IPS-18c (cell line): ENCODE measurements around the gene M6PR.

Source experiments
- H3K4me3 ChIP-seq: 2 replicates; pipeline ENCODE4 v1.7.0; 2013; ENCODE audit warnings: low read depth, mild to moderate bottlenecking, low read length, moderate library complexity; ENCODE audit not compliant: insufficient read depth
- H3K9me3 ChIP-seq: one replicate; pipeline ENCODE4 v1.6.1; 2013; ENCODE audit warnings: mild to moderate bottlenecking, low read length, moderate library complexity; ENCODE audit not compliant: control insufficient read depth, insufficient read depth

Gene M6PR

GRCh38 chr12:8949342-8950220 lies at the start of gene M6PR:
Gene M6PR, minus strand, starts transcription at chr12:8949645. Its CDS starts 3,241 bp downstream, at chr12:8946404.
- Histone ChIP-seq H3K9me3 (no peaks in the 10 kb centered on the region), H3K4me3 (peak within 1 kb of the TSS; percentile 83)

- Histone ChIP-seq H3K9me3 (no peaks in the 10 kb centered on the region), H3K4me3 (no peak overlapping the region)
Measured at GRCh38 chr12:8996682-8997405, 47.4 kb upstream of the M6PR start.

- H3K4me3 ChIP-seq, result no peak overlapping the region
- no peaks in the 10 kb centered on the region for H3K9me3 ChIP-seq
Measured at GRCh38 chr12:8995021-8995775, 45.8 kb upstream of the M6PR start.

GRCh38 chr12:8993827-8994226 lies 44.4 kb upstream of the M6PR start:
- H3K9me3 ChIP-seq, result no peaks in the 10 kb centered on the region
- H3K4me3 ChIP-seq, result no peak overlapping the region

GRCh38 chr12:8991371-8992345 lies 42.2 kb upstream of the M6PR start:
- no peak overlapping the region for H3K4me3 ChIP-seq
- peaks cover 2% of the 10 kb centered on the region for H3K9me3 ChIP-seq

GRCh38 chr12:8989413-8989812 lies 40.0 kb upstream of the M6PR start, which contains the start of gene KLRG1:
Gene KLRG1, plus strand, starts transcription at chr12:8989546. Its CDS starts 90 bp downstream, at chr12:8989636.
- peaks cover 2% of the 10 kb centered on the region for H3K9me3 ChIP-seq
- H3K4me3 ChIP-seq, result no peak within 1 kb of the TSS

GRCh38 chr12:8987685-8988084 lies 38.2 kb upstream of the M6PR start:
- H3K9me3 ChIP-seq, result peaks cover 2% of the 10 kb centered on the region

GRCh38 chr12:8987163-8987562 lies 37.7 kb upstream of the M6PR start:
- Histone ChIP-seq H3K9me3 (peaks cover 2% of the 10 kb centered on the region), H3K4me3 (no peak overlapping the region)

More at GRCh38 chr12:8987685-8988084, 38.2 kb upstream of the M6PR start:
- no peak overlapping the region for H3K4me3 ChIP-seq

- H3K4me3 ChIP-seq, result no peak overlapping the region
- H3K9me3 ChIP-seq, result peaks cover 2% of the 10 kb centered on the region
Measured at GRCh38 chr12:8985213-8985754, 35.8 kb upstream of the M6PR start.

- H3K4me3 ChIP-seq, result no peak overlapping the region
- H3K9me3 ChIP-seq, result no peaks in the 10 kb centered on the region
Measured at GRCh38 chr12:8980137-8980536, 30.7 kb upstream of the M6PR start.

GRCh38 chr12:8970432-8970831 lies 21.0 kb upstream of the M6PR start:
- no peak overlapping the region for H3K4me3 ChIP-seq
- peaks cover 6% of the 10 kb centered on the region for H3K9me3 ChIP-seq

GRCh38 chr12:8969861-8970411 lies 20.5 kb upstream of the M6PR start:
- Histone ChIP-seq H3K4me3 (no peak overlapping the region), H3K9me3 (peaks cover 6% of the 10 kb centered on the region)

- Histone ChIP-seq H3K9me3 (peaks cover 6% of the 10 kb centered on the region), H3K4me3 (no peak overlapping the region)
Measured at GRCh38 chr12:8968761-8969160, 19.3 kb upstream of the M6PR start.

GRCh38 chr12:8960176-8960575 lies 10.7 kb upstream of the M6PR start:
- Histone ChIP-seq H3K4me3 (no peak overlapping the region), H3K9me3 (no peaks in the 10 kb centered on the region)

GRCh38 chr12:8958066-8958465 lies 8.6 kb upstream of the M6PR start:
- Histone ChIP-seq H3K9me3 (no peaks in the 10 kb centered on the region), H3K4me3 (no peak overlapping the region)

GRCh38 chr12:8957561-8957960 lies 8.1 kb upstream of the M6PR start:
- Histone ChIP-seq H3K4me3 (no peak overlapping the region), H3K9me3 (no peaks in the 10 kb centered on the region)
